Right hindlimb (tissue), 1 donor: ENCODE data around the gene SEBOX.

Source experiments
- DNase-seq: peaks from one replicate; pipeline ENCODE4 v3.0.0-alpha.2; 2018

The SEBOX gene

GRCh38 chr17:28392491-28392890 lies 27.5 kb upstream of the SEBOX start:
- no peak for DNase-seq

GRCh38 chr17:28391401-28391800 lies 26.4 kb upstream of the SEBOX start:
- DNase-seq = no peak

- no peak for DNase-seq
These were observed 26.0 kb upstream of the SEBOX start for GRCh38 chr17:28390984-28391383.

- no peak for DNase-seq
These were observed 25.6 kb upstream of the SEBOX start for GRCh38 chr17:28390563-28390962.

- DNase-seq = no peak
These were observed 25.1 kb upstream of the SEBOX start for GRCh38 chr17:28390141-28390540.

GRCh38 chr17:28388106-28388505 lies 23.1 kb upstream of the SEBOX start:
- DNase-seq = no peak

GRCh38 chr17:28386391-28386790 lies 21.4 kb upstream of the SEBOX start:
- no peak for DNase-seq

GRCh38 chr17:28385406-28385805 lies 20.4 kb upstream of the SEBOX start:
- no peak for DNase-seq

GRCh38 chr17:28385037-28385400 lies 20.0 kb upstream of the SEBOX start:
- DNase-seq = no peak

GRCh38 chr17:28384281-28385036 lies 19.5 kb upstream of the SEBOX start:
- peak; percentile 47 for DNase-seq

GRCh38 chr17:28381141-28381825 lies 16.3 kb upstream of the SEBOX start:
- no peak for DNase-seq

GRCh38 chr17:28379814-28380801 lies 15.1 kb upstream of the SEBOX start:
- DNase-seq = no peak

- DNase-seq = no peak
These were observed 7.9 kb upstream of the SEBOX start for GRCh38 chr17:28372945-28373274.

- no peak for DNase-seq
These were observed 7.4 kb upstream of the SEBOX start for GRCh38 chr17:28372203-28372944.

- DNase-seq = peak; percentile 91
These were observed 6.5 kb upstream of the SEBOX start, which contains the start of gene SARM1 for GRCh38 chr17:28371245-28372202. Gene SARM1 (plus strand): TSS chr17:28371694. CDS start chr17:28372033, 339 bp downstream.

- DNase-seq = no peak
These were observed 5.7 kb upstream of the SEBOX start for GRCh38 chr17:28370744-28371103.

GRCh38 chr17:28370035-28370743 lies 5.2 kb upstream of the SEBOX start, which contains the start of gene VTN:
Gene VTN (minus strand): TSS chr17:28370307. CDS start chr17:28370203, 104 bp downstream.
- DNase-seq = no peak

GRCh38 chr17:28369684-28370034 lies 4.7 kb upstream of the SEBOX start:
- no peak for DNase-seq

- DNase-seq = no peak
These were observed 4.1 kb upstream of the SEBOX start for GRCh38 chr17:28368915-28369683.

- DNase-seq = no peak
These were observed 3.4 kb upstream of the SEBOX start for GRCh38 chr17:28368306-28368831.
